NCI-H526 treated with DMSO at 0.1 percent for 48 hours (cell line): Measurements from ENCODE around the gene NEK4.
"Not testable (repeated sequence)": the region's sequence is repeated elsewhere in the genome, so short reads cannot be mapped to it uniquely, and the experiment has no call there.

ENCODE experiments used
- DNase-seq: peaks from one replicate; lab custom pipeline; 2025; lab: John Stamatoyannopoulos, UW

The NEK4 gene

DNA sequence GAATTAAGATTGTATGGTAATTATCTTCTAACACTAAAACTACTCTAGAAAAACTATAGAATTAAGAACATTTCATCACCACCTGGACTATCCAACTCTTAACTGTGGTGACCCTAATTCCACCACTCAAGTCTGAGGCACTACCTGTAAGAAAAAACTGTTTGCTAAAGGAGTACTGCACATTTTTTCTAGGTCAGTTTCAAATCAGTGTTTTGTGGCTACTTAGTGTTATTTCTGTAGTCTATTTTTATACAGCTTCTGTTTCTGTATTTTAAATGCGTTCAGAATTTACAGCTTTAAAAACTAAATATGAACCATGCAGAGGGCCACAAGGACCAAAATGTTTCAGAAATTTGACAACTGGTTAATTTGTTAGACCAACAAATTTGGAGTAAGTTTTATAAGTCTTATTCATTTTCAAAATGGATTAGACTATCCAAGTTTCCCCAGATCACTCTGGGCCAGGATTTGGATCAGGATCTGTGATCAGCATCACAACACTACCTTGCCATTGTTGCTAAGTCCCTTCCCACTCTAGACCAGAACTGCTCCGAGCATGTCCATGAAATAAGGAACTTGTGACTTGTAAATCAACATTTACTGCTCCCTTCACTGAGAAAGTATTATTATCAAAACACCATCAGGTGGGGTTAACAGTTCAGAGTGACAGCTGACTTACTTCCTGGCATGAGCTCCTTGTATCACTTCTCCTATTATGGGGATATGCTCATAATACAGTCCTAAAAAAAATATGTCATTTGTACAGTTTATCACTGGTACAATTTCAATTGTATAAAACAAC lies 73.7 kb downstream of the NEK4 start:
- DNase-seq = no peak

DNA sequence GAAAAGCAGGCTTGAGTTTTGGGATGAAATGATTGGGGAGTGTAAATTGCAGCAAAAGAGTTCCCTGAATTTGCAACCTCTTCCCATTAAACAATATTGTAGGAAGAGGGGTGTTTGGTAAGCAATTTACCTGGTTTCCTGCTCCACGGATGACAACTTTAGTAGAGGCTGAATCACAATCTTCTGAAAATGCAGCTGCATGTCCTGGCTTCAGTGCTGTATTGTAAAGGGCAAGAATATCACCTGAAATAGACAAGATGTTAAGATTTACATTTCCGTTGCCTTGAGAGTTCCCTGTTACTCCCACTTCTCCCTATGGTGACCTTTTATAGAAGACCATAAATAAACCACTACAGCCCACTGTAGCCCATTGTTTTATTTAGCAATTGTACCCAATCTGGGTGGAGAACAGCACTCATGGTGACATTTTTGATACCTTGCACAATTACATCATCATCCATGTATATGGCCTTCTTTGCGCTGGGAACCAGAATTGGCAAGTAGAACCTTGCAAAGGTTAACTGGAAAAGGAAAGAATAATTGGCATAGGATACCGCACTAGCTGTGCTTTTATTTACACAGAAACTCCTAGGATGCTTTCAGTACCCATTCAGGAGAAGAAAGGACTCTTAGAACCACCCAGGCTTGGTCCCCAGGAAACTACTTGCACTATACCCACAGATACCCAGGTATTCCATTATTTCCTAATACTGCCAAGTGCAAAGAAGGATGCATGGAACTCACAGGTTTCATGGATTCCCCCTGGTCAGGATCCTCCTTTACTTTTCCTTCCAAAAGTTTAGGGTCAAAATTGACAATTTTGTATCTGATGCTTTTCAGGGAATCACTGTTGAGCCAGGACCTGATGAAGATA lies 74.7 kb downstream of the NEK4 start:
- no peak for DNase-seq

DNA sequence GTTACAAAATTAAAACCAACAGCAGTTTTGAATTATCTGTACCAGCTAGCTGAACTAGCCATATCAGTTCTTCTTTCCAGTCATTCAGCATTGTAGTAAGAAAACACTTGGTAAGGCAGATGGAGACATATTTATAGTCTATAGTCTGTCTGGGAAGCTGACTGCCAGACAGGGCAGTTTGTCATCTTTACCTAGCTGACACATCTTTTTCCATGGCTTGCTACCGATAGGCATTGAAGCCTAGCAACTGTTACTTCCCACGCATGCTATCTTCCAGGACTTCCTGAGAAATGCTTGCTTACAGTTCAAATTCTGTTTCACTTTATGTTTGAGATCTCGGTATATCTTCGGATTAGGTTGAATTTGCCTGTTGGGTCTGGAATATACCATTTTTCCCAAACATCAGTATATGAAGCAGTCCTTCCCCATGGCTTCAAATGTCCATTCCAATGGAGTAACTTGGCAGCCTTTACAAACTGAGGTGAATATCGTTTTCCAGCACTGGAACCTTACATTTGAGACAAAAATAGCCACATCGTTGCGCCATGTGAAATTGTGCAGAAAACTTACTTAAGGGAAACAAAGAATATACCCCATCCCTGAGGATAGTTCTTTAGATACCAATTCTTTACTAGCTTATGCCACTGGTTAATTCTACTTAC lies 76.1 kb downstream of the NEK4 start:
- DNase-seq = no peak

DNA sequence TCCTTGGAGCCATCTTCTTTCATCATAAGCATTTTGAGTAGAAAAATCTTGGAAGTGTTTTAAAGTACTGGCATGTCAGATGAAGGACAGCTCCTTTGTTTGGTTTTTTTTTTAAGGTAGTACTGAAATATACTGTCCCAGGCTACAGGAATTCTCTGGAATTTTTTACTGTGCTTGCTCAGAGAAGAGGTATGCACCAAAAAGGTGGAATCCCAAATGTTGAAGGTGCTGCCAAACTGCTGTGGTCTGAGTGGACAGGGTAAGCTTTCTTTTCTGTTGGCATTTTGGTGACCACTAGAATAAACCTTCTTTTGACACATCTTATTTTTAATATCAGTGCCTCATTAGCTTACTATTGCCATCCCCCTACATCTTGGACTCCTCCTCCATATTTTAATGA lies 77.7 kb downstream of the NEK4 start:
- DNase-seq = no peak

DNA sequence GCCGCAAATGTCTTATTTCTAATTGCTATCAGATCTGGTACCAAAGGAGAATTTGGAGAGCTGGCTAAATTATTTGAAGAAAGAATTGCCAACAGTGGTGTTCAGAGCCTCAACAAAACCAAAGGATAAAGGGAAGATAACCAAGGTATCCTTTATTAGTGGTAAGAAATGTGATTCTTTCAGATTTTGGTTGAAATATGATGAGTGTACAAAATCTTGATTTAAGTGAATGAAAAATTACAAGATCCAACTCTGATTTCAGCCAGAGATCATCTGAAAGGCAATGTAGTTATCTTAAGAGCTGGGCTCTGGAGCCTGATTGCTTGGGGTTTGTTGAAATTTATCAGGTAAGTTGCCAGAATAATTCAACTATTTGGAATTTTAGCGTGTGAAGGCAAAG lies 80.2 kb downstream of the NEK4 start:
- no peak for DNase-seq

DNA sequence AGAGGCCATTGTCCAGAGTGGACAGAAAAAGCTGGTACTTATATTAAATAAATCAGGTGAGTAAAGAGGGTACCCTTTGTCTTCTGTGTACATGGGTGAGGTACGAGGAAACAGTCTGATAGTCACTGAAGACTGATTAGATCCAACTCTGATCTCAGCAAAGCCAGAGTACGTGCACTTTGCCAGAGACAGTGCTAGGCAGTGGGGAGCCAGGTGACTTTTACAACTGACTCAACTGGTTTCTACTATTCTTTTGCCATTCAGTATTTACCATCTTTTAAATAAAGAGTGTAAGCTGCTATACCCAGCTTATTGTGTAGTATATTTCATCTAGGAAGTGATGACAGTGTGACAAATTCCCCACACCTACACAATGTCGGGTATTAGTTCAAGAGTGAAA lies 81.6 kb downstream of the NEK4 start:
- DNase-seq = no peak

DNA sequence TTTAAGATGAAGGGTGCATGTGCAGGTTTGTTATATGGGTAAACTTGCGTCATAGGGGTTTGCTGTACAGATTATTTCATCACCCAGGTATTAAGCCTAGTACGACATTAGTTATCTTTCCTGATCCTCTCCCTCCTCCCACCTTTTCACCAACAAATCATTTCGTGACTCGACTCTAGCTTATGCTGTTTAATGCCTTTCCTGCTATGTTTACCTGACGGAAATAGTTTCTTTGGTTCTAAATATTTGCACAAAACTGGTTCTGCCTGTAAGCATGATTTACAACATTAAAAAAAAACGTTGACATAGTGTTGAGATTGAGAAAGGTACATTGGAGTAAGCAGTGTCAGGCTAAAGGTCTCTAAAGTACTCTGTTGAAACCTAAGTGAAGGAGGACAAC lies 82.5 kb downstream of the NEK4 start:
- DNase-seq = no peak

DNA sequence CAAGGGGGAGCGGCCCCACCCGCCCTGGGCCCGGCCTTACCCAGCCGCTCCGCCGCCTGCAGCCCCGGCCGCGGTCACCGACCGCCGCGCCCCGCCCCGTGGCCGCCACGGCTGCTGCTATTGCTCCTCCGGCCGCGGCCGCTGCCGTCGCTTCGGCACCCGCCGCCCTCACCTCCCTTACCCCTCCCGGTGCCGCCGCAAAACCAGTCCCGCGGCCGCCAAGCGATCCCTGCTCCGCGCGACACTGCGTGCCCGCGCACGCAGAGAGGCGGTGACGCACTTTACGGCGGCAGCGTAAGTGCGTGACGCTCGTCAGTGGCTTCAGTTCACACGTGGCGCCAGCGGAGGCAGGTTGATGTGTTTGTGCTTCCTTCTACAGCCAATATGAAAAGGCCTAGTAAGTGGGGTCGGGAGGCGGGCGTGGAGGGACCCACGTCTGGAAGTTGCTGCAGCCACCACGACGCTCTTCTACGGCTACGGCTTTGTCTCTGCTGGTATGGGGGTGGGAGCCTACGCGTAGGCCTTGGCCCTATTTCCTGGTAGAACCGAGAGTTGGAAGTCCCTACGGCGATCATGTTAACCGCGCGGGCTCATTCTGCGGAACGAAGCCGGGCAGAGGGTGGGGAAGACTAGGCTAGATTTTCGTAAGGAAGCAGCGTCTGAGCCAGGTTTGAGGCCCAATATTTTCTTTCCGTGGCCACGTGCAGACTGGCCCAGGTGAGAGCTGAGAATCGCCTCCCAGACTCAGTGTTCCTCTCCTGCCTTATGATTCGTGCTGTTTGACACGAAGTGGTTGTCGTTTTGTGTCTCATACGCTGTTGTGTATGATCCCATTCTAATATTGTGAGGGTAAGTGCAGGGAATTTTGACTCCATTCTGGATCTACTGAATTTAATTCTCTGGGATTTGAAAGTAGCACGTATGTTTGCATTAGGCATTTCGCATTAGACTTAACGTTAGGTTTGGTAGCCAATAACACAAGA lies 84.7 kb downstream of the NEK4 start, which contains the start of the genes GNL3 and PBRM1:
Gene GNL3 (plus strand): TSS at position 324 of the 983 bp plus-strand sequence. CDS start 61 bp downstream, at position 385.
Gene PBRM1 (minus strand): TSS at position 205 of the 983 bp plus-strand sequence.
- DNase-seq = peak; percentile 84

DNA sequence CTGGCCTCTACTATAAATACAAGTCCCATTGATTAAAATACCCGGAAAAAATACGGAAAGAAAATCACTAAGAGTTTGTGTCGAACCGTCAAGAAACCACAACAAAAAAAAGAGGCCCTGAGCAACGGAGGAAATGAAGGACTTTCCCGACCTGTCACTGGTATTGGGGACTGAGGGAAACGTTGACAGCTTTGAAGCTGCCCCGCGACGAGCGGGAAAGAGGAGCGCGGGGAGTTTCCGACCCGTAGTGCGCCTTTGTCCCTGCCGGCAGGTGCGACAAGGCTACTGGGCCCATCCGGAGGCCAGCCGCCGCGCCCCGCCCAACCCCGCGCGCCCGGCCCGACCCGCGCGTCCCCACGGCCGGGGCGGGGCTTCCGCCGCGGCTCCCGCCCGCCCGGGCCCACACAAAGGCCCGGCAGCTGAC lies 85.4 kb downstream of the NEK4 start:
- peak; percentile 60 for DNase-seq

DNA sequence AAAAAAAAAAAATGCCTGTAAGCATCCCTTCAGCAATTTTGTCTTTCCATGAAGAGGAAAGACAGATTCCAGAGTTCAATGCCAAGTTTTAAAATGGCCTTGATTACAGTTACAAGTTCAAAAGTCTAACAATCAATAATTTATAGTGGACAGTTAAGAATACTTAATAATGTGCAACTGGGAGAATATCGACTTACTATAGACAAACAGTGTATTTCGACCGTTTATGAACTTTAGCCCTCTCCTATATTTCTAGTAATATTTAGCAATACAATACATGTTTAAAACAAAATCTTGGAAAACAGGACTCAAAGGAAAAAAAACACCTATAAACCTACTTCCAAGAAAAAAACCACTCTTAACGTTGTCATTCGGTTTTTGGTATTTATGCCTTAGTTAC lies 86.6 kb downstream of the NEK4 start:
- DNase-seq = no peak

DNA sequence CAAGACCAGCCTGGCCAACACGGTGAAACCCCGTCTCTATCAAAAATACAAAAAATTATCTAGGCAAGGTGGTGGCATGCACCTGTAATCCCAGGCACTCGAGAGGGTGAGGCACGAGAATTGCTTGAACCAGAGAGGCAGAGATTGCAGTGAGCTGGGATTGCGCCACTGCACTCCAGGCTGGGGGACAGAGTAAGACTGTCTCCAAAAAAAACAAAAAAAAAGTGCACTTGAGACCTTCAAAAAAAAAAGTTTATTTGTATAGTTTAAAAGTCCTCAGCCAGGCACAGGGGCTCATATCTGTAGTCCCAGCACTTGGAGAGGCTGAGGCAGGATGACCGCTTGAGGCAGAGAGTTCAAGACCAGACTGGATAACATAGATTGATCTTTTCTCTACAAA lies 87.1 kb downstream of the NEK4 start:
- no peak for DNase-seq

DNA sequence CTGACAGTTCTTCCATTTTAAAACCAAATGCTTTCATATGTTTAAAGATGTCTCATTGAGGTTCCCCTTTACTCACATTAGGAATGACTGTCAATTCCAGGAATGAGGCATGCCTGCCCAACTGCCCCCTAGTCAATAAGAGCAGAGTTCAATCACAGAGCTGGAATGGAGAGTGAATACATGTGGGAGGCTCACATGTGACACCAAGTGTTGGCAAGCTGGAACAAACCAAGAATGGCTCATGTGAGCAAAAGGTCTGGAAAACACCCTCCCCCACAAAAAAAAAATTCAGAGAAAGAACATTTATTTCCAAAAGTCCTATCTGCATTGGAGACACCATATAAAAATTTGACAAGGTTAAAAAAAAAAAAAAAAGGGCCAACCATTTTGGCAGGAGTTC lies 88.7 kb downstream of the NEK4 start:
- DNase-seq = no peak

DNA sequence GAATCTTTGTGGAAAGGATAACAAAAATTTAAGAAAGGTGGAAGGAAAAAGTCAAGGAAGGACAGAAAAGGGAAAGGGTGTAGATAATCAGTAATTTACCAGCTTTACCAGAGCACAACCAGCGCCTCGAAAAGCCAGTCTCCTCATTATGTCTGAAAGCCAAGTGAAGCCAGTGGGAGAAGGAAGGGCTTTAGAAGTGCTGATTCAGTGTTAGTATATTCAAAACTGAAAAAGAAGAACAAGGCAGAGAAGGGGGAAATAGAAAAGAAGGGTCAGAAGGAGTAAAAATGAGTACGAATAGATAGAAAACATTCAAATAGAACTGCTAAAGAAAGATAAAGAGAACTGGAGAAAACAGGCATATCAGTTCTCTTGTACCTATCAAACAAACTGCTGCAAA lies 89.1 kb downstream of the NEK4 start:
- no peak for DNase-seq

DNA sequence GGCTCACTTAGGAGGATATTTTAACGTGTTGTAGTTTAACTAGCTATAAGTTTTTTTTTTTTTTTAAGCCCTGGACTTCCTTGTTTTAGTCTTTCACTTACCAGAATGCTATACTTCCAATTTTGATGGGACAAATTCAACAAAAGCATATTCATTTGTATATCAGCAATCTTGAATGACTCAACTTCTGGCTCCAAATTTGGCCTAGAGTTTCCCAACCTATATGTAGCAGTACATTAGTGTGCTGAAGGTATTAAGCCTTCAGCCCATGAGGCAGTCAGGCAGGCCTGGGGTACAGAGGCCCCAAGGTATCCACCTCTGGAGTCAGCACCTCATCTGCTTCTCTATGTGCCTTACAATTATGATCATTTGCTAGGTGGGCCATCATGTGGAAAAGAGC lies 90.9 kb downstream of the NEK4 start:
- no peak for DNase-seq

DNA sequence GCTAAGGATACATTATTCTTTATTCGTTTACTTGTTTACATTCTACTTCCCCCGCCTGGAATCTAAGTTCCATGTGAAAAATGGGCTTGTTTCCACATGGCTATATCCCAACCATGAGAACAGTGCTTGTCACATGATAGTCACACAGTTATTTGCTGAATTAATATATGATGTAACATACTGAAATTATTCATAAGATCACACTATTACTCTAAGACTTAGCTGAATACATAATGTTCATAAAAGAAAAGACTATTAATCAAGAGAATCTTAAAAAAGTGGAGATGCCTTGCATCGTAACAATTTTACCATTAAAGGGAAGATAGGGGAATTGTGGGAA lies 91.6 kb downstream of the NEK4 start:
- DNase-seq = no peak

DNA sequence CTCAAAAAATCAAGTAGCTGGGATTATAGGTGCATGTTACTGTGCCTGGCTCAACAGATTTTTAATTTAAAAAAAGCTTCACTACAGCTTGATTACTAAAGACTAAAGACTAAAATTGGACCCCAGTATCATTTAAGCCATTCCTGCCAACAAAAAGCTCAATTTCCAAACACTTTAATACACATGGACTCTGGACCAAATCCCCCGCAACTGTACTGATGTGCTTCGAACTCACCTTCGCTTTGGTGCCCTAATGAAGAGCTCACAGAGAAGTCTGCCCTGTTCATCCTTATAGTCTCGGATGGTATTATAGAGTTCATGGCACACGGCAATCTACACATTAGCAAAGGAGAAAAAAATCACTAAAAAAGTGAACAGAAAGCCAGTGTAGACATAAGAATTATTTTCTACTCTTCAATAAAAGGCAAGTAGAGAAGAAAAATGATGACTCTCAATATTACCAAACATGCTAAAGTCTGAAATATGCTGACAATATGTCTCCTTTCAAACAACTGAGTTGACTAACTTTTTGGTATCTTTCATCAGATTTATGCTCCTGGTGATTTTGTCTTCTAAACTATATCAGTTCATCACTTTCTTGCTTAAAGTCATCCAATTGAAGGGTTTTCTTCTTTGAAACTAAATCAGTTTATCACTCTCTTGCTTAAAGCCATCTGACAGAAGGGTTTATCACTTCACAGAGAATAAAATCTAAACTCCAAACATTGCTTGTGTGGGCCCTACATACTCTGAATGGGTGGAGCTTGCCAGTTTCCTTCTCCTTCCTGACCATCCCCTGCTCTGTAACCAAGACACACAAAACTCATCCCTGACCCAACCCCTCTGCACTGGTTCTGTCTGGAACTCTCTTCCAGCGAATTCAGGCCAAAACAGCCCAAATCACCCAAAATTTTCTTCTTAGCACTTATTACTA lies 92.2 kb downstream of the NEK4 start:
- DNase-seq = no peak

DNA sequence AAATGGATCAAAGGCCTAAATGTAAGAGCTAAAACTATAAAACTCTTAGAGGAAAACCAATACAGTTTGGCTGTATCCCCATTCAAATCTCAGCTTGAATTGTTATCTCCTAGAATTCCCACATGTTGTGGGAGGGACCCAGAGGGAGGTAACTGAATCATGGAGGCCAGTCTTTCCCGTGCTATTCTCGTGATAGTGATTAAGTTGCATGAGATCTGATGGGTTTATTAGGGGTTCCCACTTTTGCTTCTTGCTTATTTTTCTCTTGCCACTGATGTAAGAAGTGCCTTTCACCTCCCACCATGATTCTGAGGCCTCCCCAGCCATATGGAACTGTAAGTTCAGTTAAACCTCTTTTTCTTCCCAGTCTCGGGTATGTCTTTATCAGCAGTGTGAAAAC lies 94.5 kb downstream of the NEK4 start:
- DNase-seq = not testable (repeated sequence)

DNA sequence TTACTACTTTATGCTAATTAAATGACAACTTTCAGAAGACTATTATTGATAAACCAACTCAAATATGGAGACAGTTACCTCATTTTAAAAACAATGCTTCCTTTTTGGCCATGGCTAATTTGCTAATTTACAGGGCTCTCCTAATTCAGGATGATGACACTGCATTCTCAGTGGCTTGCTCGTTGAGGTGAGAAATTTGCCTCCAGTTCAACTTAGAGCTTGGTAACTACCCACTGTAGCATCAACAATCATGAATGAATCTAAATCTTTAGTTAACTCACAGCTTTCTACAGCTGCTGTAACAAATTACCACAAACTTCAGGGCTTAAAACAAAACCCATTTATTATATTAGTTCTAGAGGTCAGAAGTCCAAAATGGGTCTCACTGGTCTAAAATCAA lies 99.1 kb downstream of the NEK4 start:
- DNase-seq = no peak

DNA sequence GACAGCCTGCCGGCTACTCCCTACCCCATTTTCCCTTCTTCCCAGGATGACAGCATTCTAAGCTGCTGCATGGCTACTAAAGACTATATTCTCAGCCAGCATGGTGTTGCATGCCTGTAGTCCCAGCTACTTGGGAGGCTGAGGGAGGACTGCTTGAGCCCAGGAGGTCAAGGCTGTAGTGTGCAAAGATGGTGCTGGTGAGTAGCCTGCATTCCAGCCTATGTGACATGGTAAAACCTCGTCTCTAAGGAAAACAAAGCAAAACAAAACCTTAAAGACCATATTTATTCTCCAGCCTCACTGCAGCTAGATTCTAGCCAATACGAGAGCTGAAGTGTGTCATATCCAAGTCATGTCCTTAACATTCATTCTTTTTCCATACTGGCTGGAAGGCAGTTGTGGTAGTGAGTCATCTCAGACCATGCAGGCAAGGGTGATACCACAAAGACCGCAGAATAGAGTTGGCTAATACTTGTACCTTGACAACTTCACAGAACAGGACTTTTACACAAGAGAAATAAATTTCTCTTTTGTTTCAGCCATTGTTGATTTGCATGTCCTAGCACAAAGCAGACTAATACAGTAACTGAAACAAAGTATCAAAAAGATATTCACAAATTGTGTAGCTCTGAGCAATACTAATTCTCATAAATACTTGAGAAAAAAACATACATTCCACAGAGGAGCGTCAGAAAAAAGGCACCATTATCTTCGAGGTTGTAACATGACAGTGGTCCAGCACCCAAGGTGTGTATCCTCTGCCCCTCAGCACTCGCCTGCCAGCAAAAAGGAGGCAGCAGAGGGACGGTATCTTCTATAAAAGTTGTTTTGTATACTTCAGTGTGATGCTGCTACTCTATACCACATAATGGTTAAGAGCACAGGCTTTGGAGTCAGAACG lies 99.9 kb downstream of the NEK4 start:
- no peak for DNase-seq
